Kidney (tissue), 14 donors: ENCODE results near the gene ARHGAP22. TPM values are rescaled to one million over a fixed set of nuclear protein-coding genes. Genes with fewer than 3 reads are reported as not detected.

ENCODE experiments used
- DNase-seq, 5 donors: peaks; one replicate each; pipeline ENCODE4 v3.0.0-alpha.2; 2013 to 2020
- FAIRE-seq: peaks from 2 replicates; lab custom pipeline; 2012; peaks lifted over from hg19 to GRCh38; lab: Jason Lieb, UNC
- H3K27ac ChIP-seq, 2 donors: one replicate each; pipeline ENCODE4 v1.7.0; 2013; ENCODE audit warnings: low read depth in 2 of 2, low read length in 2 of 2, inconsistent platforms in 1 of 2
- H3K27me3 ChIP-seq: one replicate; pipeline ENCODE4 v1.7.1; 2013; ENCODE audit warnings: low read length, inconsistent platforms; ENCODE audit not compliant: control insufficient read depth, insufficient read depth
- H3K36me3 ChIP-seq, 3 donors: one replicate each; pipeline versions ENCODE4 v1.7.0 to v1.7.1; 2013; ENCODE audit warnings: low read length in 3 of 3, control low read depth in 1 of 3, inconsistent platforms in 1 of 3; ENCODE audit not compliant: insufficient read depth in 3 of 3, control insufficient read depth in 2 of 3
- H3K4me1 ChIP-seq, 3 donors: one replicate each; pipeline versions ENCODE4 v1.7.0 to v1.7.1; 2013; ENCODE audit warnings: low read length in 3 of 3, inconsistent platforms in 1 of 3, low read depth in 1 of 3; ENCODE audit not compliant: control insufficient read depth in 2 of 3, insufficient read depth in 2 of 3
- H3K4me3 ChIP-seq, 3 donors: one replicate each; pipeline versions ENCODE4 v1.7.0 to v1.8.1; 2013; ENCODE audit warnings: low read length in 3 of 3, control low read depth in 1 of 3, inconsistent platforms in 1 of 3
- H3K9ac ChIP-seq, 3 donors: one replicate each; pipeline versions ENCODE4 v1.7.0 to v1.7.1; 2013; ENCODE audit warnings: low read length in 3 of 3, control low read depth in 1 of 3, inconsistent platforms in 1 of 3
- H3K9me3 ChIP-seq, 3 donors: one replicate each; pipeline versions ENCODE4 v1.7.0 to v1.7.1; 2013; ENCODE audit warnings: low read length in 3 of 3, control low read depth in 1 of 3, inconsistent platforms in 1 of 3; ENCODE audit not compliant: control insufficient read depth in 2 of 3, insufficient read depth in 1 of 3
- intact Hi-C: fragments of 100-400 bp; cut with DNase I; formaldehyde crosslinking; loops from one replicate; pipeline ENCODE4 v1.11.1; 2022
- polyA plus RNA-seq: library from polyadenylated mRNA; stranded (reverse); fragments of 350-450 nt; fragmentation: Illumina TruSeq; extraction: RNeasy Lipid Tissue Mini Kit (QIAGEN cat#74804); gene quantifications from one replicate; pipeline ENCODE4 v1.2.3, GENCODE V29; 2014; ENCODE audit warnings: low read depth, low replicate concordance; ENCODE audit not compliant: insufficient read depth
- total RNA-seq: library from RNA; stranded (reverse); fragmentation: NEBNext Ultra II Directional; extraction: Animal tissue kit (Norgen Biotek cat#: 25700); gene quantifications from one replicate; pipeline ENCODE4 v1.2.1, GENCODE V29; 2021
- TF ChIP-seq, protein P1 (sequence below): IDR thresholded peaks from 3 replicates; pipeline ENCODE4 v1.5.1; 2012; ENCODE audit warnings: mild to moderate bottlenecking, moderate library complexity, borderline replicate concordance; ENCODE audit not compliant: insufficient read depth; ENCODE audit errors: extremely low read depth
- donor health status: control.
- donor health status: control.
- donor health status: control.
- donor health status: control.
- donor health status: control.
- donor health status: DM: yes; HTN: yes; CAD: no.
- donor health status: Normal renal cell carcinoma (clear cell type).

The ARHGAP22 gene
- total and polyA plus RNA-seq, 2 donors from 2014 or later: 0.62 to 6.6 TPM

DNA sequence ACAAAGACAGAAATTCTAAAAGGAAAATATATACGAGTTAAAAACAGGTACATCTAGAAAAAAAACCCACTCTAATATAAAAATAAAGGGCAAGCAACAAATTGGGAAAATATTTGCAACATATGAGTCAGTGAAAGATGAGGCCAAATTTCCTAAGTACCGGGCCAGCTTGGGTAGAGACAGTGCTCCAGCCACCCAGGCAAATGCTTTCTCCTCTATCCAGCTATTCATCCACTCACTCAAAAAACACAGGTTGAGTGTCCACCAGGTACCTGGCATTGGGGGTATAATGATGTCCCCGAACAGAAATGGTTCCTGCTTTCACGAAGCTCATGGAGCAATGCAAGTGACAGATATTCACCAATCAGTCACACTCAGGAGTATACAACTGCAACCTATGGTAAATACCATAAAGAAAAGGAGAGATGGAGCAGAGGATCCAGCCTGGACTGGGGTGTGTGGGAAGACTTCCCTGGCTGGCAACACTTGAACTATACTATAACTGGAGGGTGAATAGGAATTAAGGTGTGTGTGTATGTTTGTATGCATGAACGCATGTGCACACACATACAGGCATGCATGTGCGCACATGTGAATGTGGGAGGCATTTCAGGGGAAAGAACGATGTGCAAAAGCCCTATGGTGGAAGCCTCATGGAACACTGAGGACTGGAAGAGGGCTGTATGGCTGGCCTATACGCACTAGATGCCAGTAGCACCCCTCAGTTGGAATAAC is 2.3 kb downstream of the ARHGAP22 start:
- TF ChIP-seq, protein P1, sequence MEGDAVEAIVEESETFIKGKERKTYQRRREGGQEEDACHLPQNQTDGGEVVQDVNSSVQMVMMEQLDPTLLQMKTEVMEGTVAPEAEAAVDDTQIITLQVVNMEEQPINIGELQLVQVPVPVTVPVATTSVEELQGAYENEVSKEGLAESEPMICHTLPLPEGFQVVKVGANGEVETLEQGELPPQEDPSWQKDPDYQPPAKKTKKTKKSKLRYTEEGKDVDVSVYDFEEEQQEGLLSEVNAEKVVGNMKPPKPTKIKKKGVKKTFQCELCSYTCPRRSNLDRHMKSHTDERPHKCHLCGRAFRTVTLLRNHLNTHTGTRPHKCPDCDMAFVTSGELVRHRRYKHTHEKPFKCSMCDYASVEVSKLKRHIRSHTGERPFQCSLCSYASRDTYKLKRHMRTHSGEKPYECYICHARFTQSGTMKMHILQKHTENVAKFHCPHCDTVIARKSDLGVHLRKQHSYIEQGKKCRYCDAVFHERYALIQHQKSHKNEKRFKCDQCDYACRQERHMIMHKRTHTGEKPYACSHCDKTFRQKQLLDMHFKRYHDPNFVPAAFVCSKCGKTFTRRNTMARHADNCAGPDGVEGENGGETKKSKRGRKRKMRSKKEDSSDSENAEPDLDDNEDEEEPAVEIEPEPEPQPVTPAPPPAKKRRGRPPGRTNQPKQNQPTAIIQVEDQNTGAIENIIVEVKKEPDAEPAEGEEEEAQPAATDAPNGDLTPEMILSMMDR: no peak
- Histone ChIP-seq H3K9ac (no peak overlapping the region), H3K4me1 (peaks cover 0 to 7% (median 0%) of the 10 kb centered on the region in 3 donors), H3K27me3 (no peaks in the 10 kb centered on the region), H3K4me3 (no peak overlapping the region), H3K27ac (no peak overlapping the region), H3K9me3 (no peaks in the 10 kb centered on the region), H3K36me3 (no peaks in the 10 kb centered on the region)
- FAIRE-seq (no peak), DNase-seq (no peak)
- intact Hi-C loops: no loop called here

DNA sequence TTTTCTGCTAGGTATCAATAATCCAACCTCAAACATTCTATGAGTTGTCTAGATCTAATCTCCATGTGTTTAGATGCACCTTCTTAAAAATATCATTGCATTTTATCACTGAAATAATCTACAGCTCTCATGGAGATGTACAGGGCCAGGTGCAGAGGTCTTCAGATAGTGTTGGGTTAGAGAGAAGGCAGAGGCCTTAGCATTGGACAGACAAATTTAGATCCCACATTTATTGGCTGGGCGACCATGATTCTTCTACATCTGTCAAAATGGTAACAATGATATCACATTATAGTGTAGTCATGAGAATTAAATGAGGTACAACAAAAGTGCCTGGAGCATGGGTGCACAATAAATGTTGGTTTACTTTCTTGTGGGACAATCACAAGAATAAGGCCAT is 3.1 kb downstream of the ARHGAP22 start:
- FAIRE-seq (no peak), DNase-seq (no peak)
- no peaks in the 10 kb centered on the region for H3K9me3 ChIP-seq
- intact Hi-C loops: no loop called here
- TF ChIP-seq, protein P1: no peak
- H3K27ac ChIP-seq: no peak overlapping the region
- H3K4me3 ChIP-seq: no peak overlapping the region
- peaks cover 0 to 7% (median 0%) of the 10 kb centered on the region in 3 donors for H3K4me1 ChIP-seq
- no peaks in the 10 kb centered on the region for H3K36me3 ChIP-seq
- H3K9ac ChIP-seq: no peak overlapping the region
- H3K27me3 ChIP-seq: no peaks in the 10 kb centered on the region

DNA sequence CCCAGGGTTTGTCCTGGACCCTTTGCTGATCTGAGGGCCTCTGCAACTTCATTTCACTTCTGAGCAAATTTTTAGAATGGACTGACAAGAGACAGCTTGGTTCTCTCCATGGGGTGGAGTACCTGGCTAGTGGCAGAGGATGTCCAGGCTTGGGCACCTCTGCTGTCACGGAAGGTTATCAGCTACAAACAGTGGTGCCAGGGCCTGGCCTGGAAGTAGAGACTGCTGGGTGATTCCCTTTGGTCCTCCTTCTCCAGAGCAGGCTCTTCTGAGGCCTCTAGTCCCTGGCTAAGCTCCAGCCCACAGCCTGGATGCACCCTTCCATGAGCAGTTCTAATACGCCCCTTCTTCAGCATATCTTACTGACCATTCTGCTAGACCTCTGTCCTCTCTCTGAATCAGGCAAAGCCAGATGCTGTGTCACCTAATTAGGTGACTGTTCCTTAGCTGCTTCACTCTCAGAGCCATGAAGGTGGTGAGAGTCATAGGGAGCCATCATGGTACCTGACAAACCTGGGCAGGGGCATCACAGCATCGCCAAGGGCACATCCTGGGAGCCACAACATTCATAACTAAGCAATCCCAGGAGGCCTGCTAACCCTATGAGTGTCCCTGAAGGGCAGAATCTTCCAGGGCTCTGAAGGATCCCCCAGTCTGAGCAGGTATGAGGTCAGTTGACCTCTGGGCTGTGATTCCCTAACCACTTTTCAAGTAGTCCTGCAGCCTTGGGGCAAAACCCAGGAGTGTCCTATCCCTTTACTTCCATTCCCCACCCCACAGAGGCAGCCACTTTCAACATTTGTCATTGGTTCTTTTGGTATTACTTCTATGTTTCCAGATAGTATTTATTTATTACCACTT is 4.0 kb downstream of the ARHGAP22 start:
- Histone ChIP-seq H3K27ac (no peak overlapping the region), H3K9ac (no peak overlapping the region), H3K36me3 (no peaks in the 10 kb centered on the region), H3K27me3 (no peaks in the 10 kb centered on the region), H3K4me1 (peaks cover 0 to 7% (median 0%) of the 10 kb centered on the region in 3 donors), H3K9me3 (no peaks in the 10 kb centered on the region), H3K4me3 (no peak overlapping the region)
- intact Hi-C loops: no loop called here
- FAIRE-seq (no peak), DNase-seq (no peak)
- TF ChIP-seq, protein P1: no peak
